Lower leg skin (tissue), 4 donors: ENCODE data around the gene KRT33A. TPM values are rescaled to one million over a fixed set of nuclear protein-coding genes. Genes with fewer than 3 reads are reported as not detected.
A peak's percentile ranks its signal among the peaks of the same experiment; 100 is the strongest.

Source experiments
- DNase-seq, 2 donors: peaks; one replicate each; pipeline ENCODE4 v3.0.0-alpha.2; 2019; ENCODE audit warnings: low spot score in 2 of 2
- H3K4me3 ChIP-seq: fragments of 200-600 bp; sonication (generic); 2 replicates; pipeline ENCODE4 v1.5.1; 2017; ENCODE audit warnings: mild to moderate bottlenecking, low read depth; ENCODE audit not compliant: poor library complexity, severe bottlenecking
- CTCF ChIP-seq, 3 donors: fragments of 450-650 bp; IDR thresholded peaks; one replicate each; pipeline ENCODE4 v1.5.1; 2016; ENCODE audit warnings: antibody characterized with exemption in 3 of 3, mild to moderate bottlenecking in 3 of 3, moderate library complexity in 2 of 3
- POLR2A ChIP-seq, 2 donors: fragments of 450-650 bp; IDR thresholded peaks; one replicate each; pipeline ENCODE4 v1.6.1; 2016 to 2017; ENCODE audit warnings: antibody characterized with exemption in 2 of 2, mild to moderate bottlenecking in 1 of 2, moderate library complexity in 1 of 2
- WGBS, 2 donors: methylation state at CpG; one replicate each; pipeline ENCODE4 v1.1.5; 2018; 5-methylcytosine and 5-hydroxymethylcytosine counted together
- intact Hi-C: fragments of 100-400 bp; cut with DNase I; formaldehyde crosslinking; loops from one replicate; pipeline ENCODE4 v1.15.0; 2023; ENCODE audit warnings: low total_unique reads
- total RNA-seq, 4 donors: library from RNA; depleted of rRNA; stranded (reverse); fragments of >200 nt; gene quantifications; one replicate each; pipeline ENCODE4 v1.1.0, GENCODE V29; 2016

The KRT33A gene
- total RNA-seq, 4 donors from 2014 or later = 0.25 to 73.9 (median 11.0) TPM; not detected in 1

GRCh38 chr17:41325611-41326010 is 25.0 kb downstream of the KRT33A start:
- H3K4me3 ChIP-seq = no peak overlapping the region
- peak in 1 of 2 donors; percentile 50 for DNase-seq
- TF ChIP-seq POLR2A (IDR thresholded peaks at IDR 0.05) (no peak), CTCF (IDR thresholded peaks at IDR 0.05) (no peak)
- intact Hi-C loops = loop anchor here (10.0 kb wide), 1 partner anchor 421 kb away; no protein-coding TSS in a partner anchor
- 87 to 89% methylated on average over 3 to 6 of the region's 6 CpGs for WGBS, 2 donors

- DNase-seq = peak in 1 of 2 donors; percentile 85
- no peak overlapping the region for H3K4me3 ChIP-seq
- TF ChIP-seq CTCF (IDR thresholded peaks at IDR 0.05) = no peak
- no peak for TF ChIP-seq POLR2A (IDR thresholded peaks at IDR 0.05)
- intact Hi-C loops = loop anchor here (10.0 kb wide), 1 partner anchor 420 kb away; no protein-coding TSS in a partner anchor
- 86 to 89% methylated on average over 9 to 10 of the region's 10 CpGs for WGBS, 2 donors
Observed at GRCh38 chr17:41325126-41325525, 25.5 kb downstream of the KRT33A start.

- TF ChIP-seq POLR2A (IDR thresholded peaks at IDR 0.05) = no peak
- TF ChIP-seq CTCF (IDR thresholded peaks at IDR 0.05) = no peak
- peak in 1 of 2 donors; percentile 79 for DNase-seq
- H3K4me3 ChIP-seq = no peak overlapping the region
- intact Hi-C loops = loop anchor here (10.0 kb wide), 1 partner anchor 420 kb away; no protein-coding TSS in a partner anchor
- WGBS, 2 donors = 73% methylated on average over 16 of the region's 16 CpGs
Observed at GRCh38 chr17:41324180-41325075, 26.2 kb downstream of the KRT33A start.

GRCh38 chr17:41322903-41323895 is 27.4 kb downstream of the KRT33A start:
- 90 to 91% methylated on average over 11 of the region's 11 CpGs for WGBS, 2 donors
- intact Hi-C loops = loop anchor here (10.0 kb wide), 1 partner anchor 418 kb away; no protein-coding TSS in a partner anchor

More at GRCh38 chr17:41322903-41323895, 27.4 kb downstream of the KRT33A start:
- TF ChIP-seq POLR2A (IDR thresholded peaks at IDR 0.05) = no peak
- no peak for TF ChIP-seq CTCF (IDR thresholded peaks at IDR 0.05)
- H3K4me3 ChIP-seq = no peak overlapping the region
- peak in 1 of 2 donors; percentile 81 for DNase-seq
